ENCODE measurements around the gene ATG16L2. TPM values are rescaled to one million over a fixed set of nuclear protein-coding genes. Genes with fewer than 3 reads are reported as not detected.
A peak's percentile ranks its signal among the peaks of the same experiment; 100 is the strongest.

The ATG16L2 gene
- total RNA-seq, 1 donor from 2014 or later, result 32.2 TPM

- no peak overlapping the region for H3K4me3 ChIP-seq
- H3K36me3 ChIP-seq, result peaks cover 0 to 22% of the 10 kb centered on the region in 2 donors
- DNase-seq (ENCODE audit: extremely low spot score in 2 of 2), result no peak
- peaks cover 41% of the 10 kb centered on the region for H3K4me1 ChIP-seq
- intact Hi-C loops (cut with DNase I), result no loop called here
- H3K9me3 ChIP-seq, result no peaks in the 10 kb centered on the region
- no peaks in the 10 kb centered on the region for H3K27me3 ChIP-seq
- H3K27ac ChIP-seq, result no peak overlapping the region
- TF ChIP-seq POLR2A (IDR thresholded peaks at IDR 0.05), result no peak
- TF ChIP-seq POLR2AphosphoS5 (IDR thresholded peaks at IDR 0.05; ENCODE audit: insufficient read depth in 1 of 2, low read depth in 1 of 2), result no peak
- no peak for TF ChIP-seq CTCF (IDR thresholded peaks at IDR 0.05)
These were observed 3.8 kb downstream of the ATG16L2 start for GRCh38 chr11:72817966-72818365.

- intact Hi-C loops (cut with DNase I), result no loop called here
- H3K27me3 ChIP-seq, result no peaks in the 10 kb centered on the region
These were observed 4.8 kb downstream of the ATG16L2 start for GRCh38 chr11:72818971-72819370.

GRCh38 chr11:72820439-72821139 lies 6.4 kb downstream of the ATG16L2 start:
- Histone ChIP-seq H3K9me3 (no peaks in the 10 kb centered on the region), H3K4me1 (peaks cover 28% of the 10 kb centered on the region), H3K36me3 (peaks cover 0 to 22% of the 10 kb centered on the region in 2 donors), H3K4me3 (no peak overlapping the region), H3K27me3 (no peaks in the 10 kb centered on the region), H3K27ac (peak overlapping the region; percentile 61)
- TF ChIP-seq CTCF (IDR thresholded peaks at IDR 0.05), result no peak
- no peak for TF ChIP-seq POLR2A (IDR thresholded peaks at IDR 0.05)
- TF ChIP-seq POLR2AphosphoS5 (IDR thresholded peaks at IDR 0.05; ENCODE audit: insufficient read depth in 1 of 2, low read depth in 1 of 2), result no peak
- DNase-seq (ENCODE audit: extremely low spot score in 2 of 2), result no peak
- intact Hi-C loops (cut with DNase I), result no loop called here

More at GRCh38 chr11:72818971-72819370, 4.8 kb downstream of the ATG16L2 start:
- no peak for DNase-seq (ENCODE audit: extremely low spot score in 2 of 2)
- Histone ChIP-seq H3K4me1 (peaks cover 37% of the 10 kb centered on the region), H3K4me3 (no peak overlapping the region), H3K36me3 (peaks cover 0 to 22% of the 10 kb centered on the region in 2 donors), H3K27ac (no peak overlapping the region), H3K9me3 (no peaks in the 10 kb centered on the region)
- TF ChIP-seq POLR2AphosphoS5 (IDR thresholded peaks at IDR 0.05; ENCODE audit: insufficient read depth in 1 of 2, low read depth in 1 of 2) (no peak), CTCF (IDR thresholded peaks at IDR 0.05) (no peak), POLR2A (IDR thresholded peaks at IDR 0.05) (no peak)

- Histone ChIP-seq H3K27me3 (no peaks in the 10 kb centered on the region), H3K4me1 (peaks cover 20% of the 10 kb centered on the region), H3K36me3 (peaks cover 0 to 22% of the 10 kb centered on the region in 2 donors), H3K27ac (peak overlapping the region; percentile 61), H3K4me3 (peak overlapping the region; percentile 46 to 57), H3K9me3 (no peaks in the 10 kb centered on the region)
- no peak for TF ChIP-seq POLR2AphosphoS5 (IDR thresholded peaks at IDR 0.05; ENCODE audit: insufficient read depth in 1 of 2, low read depth in 1 of 2)
- intact Hi-C loops (cut with DNase I), result no loop called here
- DNase-seq (ENCODE audit: extremely low spot score in 2 of 2), result no peak
These were observed 7.2 kb downstream of the ATG16L2 start for GRCh38 chr11:72821221-72821919.

- TF ChIP-seq CTCF (IDR thresholded peaks at IDR 0.05) (peak; percentile 5 to 40 (median 21)), POLR2AphosphoS5 (IDR thresholded peaks at IDR 0.05; ENCODE audit: insufficient read depth in 1 of 2, low read depth in 1 of 2) (peak in 1 of 2 donors; percentile 46), POLR2A (IDR thresholded peaks at IDR 0.05) (no peak)
- Histone ChIP-seq H3K9me3 (no peaks in the 10 kb centered on the region), H3K27ac (peak overlapping the region; percentile 61), H3K4me1 (peaks cover 15% of the 10 kb centered on the region), H3K36me3 (peaks cover 0 to 22% of the 10 kb centered on the region in 2 donors), H3K4me3 (peak overlapping the region; percentile 46 to 57), H3K27me3 (no peaks in the 10 kb centered on the region)
- DNase-seq (ENCODE audit: extremely low spot score in 2 of 2), result no peak
- intact Hi-C loops (cut with DNase I), result no loop called here
These were observed 7.9 kb downstream of the ATG16L2 start for GRCh38 chr11:72821920-72822799.

All from vagina (tissue), 2 donors.